Stimulated activated CD8-positive, alpha-beta memory T cell treated with anti-CD3 and anti-CD28 coated beads, Interleukin-2, amount 100 ng/mL, for 1 hour (primary cell): ENCODE results near the gene SAP30BP.

Experiments used
- DNase-seq, 2 donors: peaks; one replicate each; pipeline ENCODE4 v3.0.0-alpha.2; 2020; ENCODE audit warnings: low read depth in 2 of 2

Gene SAP30BP

DNA sequence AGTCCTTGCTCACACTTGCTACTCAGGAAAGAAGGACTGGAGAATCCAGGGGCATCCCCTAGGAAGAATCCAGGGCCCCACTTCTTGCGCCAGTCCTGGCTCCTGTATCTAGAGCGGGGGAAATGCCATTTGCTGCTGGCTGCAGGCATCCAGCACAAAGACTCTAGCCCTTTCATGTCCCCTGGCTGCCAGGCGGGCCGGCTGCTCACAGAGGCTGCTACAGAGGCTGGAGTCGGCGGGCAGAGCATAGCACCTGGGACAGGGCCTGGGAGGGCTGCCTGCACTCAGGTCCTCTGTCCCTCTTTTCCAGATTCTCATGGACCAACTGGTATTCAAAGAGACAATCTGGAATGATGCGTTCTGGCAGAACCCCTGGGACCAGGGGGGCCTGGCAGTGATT, 20.1 kb upstream of the SAP30BP start:
- no peak for DNase-seq

DNA sequence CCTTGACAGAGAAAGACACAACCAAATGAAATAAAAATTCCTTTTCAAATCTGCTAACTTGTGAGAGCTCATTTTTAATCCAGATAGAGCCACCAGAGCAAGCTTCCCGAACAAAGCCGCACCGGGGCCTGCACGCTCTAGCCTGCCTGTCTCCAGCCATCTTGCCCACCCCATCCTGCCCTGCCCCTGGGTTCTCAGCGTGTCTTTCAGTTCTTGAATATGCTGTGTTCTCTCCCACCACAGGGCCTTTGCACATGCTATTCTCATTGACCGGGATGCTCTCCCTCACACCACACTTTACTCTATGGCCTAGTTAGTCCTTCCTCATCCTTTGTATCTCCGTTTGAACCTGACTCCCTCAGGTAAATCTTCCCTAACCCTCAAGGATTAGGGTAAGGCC, 19.2 kb upstream of the SAP30BP start:
- no peak for DNase-seq

GRCh38 chr17:75649687-75650086, 17.5 kb upstream of the SAP30BP start:
- no peak for DNase-seq

DNA sequence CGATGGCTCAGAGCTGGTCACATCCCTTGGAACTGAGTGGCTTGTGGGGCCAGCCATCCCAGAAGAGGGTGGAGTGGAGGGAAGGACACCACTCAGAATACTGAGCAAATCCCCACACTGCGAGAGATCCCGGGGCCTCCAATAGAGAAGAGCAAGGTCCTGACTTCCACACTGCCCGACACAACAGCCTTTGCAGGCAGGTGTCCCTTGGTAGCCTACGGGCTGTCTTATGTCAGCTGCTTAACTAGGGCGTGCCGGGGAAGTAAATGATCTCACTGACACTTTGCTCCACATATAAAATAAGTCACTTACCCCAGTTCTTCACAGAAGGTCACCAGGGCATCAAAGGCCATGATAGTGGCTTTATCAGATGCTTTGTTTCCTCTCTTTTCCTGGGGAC, 16.3 kb upstream of the SAP30BP start:
- no peak for DNase-seq

GRCh38 chr17:75652341-75652740, 14.8 kb upstream of the SAP30BP start:
- no peak for DNase-seq

DNA sequence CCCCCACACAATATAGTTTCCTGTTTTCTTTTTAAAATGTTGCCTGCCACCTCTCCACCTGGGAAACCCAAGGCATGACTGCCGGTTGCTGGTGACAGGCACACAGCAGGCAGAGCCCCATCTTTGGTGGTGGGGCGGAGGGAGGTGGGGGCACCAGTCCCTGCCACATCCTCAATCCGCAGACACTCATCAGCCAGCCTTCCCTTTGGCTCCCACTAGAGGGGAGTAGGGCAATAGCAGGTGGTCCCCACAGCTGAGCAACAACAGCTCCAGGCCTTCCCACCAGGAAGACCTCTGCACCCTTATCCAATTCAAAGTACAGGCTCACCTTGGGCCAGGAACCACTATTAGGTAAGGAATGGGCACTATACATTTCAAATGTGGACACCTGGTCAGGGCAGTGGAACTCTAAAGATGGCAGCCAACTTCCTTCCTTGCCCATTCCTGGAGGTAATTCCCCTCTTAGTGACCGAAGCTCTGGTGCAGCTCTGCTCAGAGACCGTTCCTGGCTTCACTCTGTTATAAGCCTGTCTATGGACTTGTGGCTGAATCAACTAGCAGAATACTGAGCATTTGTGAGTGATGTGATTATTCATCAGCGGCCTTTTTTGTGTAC, 14.1 kb upstream of the SAP30BP start:
- DNase-seq, result no peak

- DNase-seq, result no peak
Measured at GRCh38 chr17:75654176-75654575, 13.0 kb upstream of the SAP30BP start.

DNA sequence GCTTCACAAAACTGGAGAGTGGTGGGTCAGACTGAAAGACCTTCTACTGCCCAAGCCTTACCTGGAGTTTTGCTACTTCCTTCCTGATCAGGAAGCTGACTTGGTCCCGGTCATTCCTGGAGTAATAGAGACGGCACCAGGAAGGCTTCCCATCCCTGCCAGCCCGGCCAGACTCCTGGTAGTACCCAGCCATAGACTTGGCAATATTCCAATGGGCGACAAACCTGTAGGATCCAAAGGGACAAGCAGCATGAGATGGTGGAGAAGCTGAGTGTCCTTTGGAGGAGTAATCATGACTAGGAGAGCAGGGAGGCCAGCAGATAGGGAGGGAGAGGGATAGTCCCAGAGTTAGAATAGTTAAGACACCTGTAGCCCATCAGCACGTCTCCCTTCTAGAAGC, 8.9 kb upstream of the SAP30BP start:
- no peak for DNase-seq

DNA sequence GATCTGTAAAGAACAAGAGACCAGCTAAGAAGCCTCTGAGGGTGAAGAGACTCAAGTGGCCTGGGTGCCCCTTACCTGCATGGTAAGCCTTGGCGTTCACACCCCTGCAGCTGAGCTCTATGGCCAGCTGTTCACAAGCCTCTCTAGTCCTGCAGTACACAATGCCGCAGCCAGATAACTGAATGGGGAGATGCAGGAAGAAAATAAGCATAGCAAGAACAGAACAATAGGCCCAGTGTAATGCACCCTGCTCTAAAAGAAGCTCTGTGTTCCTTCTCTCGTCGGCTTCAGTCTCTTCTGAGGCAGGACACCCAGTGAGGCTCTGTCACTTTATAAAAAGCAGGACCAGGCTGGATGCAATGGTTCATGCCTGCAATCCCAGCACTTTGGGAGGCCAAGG, 5.6 kb upstream of the SAP30BP start:
- DNase-seq, result no peak

DNA sequence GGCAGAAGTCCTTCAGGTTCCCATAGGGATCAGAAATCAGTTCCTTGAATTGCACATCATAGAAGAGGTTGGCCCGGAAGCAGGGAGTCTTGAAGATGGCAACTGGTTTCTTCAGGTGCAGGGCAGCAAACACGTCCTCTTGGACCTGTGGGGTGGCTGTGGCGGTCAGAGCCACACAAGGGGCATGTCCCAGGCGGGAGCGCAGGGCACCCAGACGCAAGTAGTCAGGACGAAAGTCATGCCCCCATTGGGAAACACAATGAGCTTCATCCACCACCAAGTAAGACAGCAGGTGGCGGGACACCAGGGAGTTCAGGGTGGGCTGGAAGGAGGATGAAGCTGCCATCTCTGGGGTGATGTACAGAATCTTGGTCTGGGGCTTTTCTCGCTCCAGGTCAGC, 4.6 kb upstream of the SAP30BP start:
- no peak for DNase-seq

DNA sequence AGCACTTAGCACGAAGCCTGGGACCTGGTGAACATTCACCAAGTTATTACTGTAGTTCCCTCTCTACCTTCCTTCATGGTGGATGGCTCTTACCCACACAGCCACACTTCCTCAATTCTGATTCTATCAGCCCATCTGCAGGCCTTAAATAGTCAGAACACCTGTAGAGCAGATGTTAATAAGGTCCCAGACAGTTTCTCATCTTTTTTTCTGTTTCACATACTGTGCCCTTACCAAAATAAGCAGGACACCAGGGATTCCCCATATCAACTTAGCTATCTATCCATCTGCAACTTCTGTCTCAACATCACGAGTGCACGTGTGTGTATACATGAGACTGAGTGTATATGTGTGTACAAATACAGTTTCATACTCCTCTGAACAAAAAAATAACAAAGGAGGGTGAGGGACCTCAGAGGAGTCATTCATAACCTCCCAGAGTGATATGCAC, 3.0 kb upstream of the SAP30BP start:
- no peak for DNase-seq

DNA sequence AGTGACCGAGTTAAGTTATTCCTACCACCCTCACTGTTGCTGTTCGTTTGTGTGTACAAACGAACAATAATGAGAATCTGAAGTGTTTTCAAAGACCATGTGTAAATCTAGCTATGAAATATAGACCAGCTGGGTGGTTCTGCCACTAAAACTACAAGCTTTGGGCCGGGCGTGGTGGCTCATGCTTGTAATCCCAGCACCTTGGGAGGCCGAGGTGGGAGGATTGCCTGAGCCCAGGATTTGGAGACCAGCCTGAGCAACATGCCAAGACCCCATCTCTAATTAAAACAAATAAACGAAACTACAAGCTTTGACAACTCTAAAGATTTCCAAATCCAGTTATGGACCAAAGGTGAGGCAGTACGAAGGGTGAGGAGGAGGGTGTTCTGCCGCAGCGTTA, 1.2 kb upstream of the SAP30BP start:
- no peak for DNase-seq

DNA sequence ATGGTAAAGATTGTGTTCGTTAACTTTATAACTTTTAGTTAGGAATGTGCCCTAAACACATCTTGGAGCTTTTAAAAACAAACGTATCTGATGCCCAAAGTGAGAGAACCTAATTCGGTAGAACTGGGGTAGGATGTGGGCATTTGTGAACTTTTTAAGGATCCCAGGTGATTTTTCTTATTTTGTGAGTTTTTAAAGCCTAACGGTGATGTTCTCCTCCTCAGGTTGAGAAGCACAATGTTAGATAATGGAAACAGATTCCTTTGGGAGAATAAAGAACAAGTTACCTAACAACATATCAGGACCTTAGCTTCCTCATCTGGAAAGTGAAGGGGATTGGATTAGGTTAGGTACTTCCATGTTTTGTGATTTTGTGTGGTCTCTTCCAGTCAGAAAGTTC, 687 bp downstream of the SAP30BP start:
- no peak for DNase-seq

- DNase-seq, result no peak
Measured at GRCh38 chr17:75668489-75668888, 1.4 kb downstream of the SAP30BP start.

DNA sequence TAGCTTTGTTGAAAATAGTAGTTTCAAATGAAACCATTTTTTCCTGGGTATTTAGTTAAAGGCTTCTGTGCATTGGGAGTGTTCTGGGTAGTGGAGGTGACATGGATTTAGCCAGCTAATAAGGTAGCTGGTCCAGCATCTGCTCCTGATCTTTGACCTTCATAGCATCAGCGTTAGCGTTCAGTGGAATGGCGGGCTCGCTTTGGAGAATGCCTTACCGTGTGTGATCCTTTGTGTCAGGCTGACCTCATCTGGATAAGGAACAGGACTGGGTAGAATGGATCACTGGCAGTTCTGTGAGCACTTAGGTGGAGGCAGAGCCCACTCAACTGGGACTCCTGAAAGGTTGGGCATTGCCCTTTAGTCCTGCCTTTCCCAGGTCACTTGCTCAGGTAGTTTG, 3.7 kb downstream of the SAP30BP start:
- DNase-seq, result no peak

GRCh38 chr17:75672011-75672410, 4.9 kb downstream of the SAP30BP start:
- DNase-seq, result no peak

DNA sequence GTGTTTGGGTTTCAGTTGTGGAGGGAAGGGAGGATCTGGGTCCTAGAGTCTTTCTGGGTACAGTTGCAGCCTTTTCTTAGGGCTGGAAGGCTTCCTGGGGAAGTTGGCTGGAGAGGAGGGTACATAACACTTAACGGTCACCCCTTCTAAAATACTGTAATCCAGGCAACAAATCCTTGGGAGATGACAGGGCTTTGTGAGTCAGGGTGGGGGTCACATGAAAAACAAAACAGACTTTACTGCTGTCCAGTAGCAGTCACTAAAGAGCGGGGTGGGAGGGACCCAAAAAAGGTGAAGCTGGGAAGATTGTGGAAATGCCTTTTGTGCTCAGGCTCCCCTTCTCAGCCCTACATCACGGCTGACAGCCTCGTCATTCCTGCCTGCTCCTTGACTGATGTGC, 6.3 kb downstream of the SAP30BP start:
- no peak for DNase-seq

DNA sequence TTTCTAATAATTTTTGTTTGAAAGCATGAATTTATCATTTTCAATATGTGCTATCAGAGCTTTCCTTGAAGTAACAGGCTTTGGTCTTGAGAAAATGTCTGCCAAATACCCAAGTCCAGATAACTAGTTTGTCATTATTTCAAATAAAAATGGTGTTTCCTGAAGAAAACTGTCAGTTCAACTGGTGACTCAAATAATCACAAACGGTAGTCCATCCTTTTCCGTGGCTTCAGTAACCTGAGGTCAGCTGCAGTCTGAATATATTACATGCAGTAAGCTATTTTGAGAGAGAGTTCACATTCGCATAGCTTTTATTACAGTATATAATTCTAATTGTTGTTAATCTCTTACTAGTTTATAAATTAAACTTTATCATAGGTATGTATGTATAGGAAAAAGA, 9.3 kb downstream of the SAP30BP start:
- no peak for DNase-seq

GRCh38 chr17:75679706-75680211, 12.6 kb downstream of the SAP30BP start:
- no peak for DNase-seq

DNA sequence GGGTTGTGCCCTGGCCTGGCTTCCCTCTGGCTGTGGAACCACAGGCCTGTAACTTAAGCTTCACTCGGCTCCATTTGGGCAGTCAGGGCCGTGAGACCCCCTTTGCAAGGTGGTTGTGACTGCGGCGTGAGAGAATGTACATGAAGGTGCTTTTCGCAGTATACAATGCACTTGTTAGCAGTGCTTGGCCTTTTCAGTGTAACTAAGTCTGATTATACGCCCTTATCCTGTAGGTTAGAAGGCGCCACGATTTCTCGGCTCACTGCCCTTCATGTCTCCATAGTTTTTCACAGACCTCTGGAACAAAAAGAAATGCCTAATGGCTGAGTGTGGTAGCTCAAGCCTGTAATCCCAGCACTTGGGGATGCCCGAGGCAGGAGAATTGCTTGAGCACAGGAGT, 13.3 kb downstream of the SAP30BP start:
- no peak for DNase-seq

- DNase-seq, result no peak
Measured at GRCh38 chr17:75681289-75681688, 14.2 kb downstream of the SAP30BP start.

DNA sequence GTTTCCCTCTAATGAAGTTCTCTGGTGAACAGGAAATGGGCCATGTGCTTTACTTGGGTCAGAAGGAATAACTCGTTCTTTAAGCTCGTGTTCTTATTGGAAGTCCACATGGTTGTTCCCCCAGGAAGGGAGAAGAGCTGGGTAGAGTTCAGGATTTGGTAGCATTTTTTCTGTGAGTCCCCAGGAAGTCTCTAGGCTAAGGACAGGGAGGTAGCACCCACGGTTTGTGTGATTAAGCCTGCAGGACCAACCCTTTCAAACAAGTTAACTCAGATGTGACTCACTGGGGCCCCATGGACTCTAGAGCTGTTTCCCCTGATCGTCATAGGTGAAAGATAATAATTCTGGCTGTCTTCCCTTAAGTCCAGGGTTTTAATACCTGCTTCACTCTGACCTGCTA, 16.4 kb downstream of the SAP30BP start:
- no peak for DNase-seq

DNA sequence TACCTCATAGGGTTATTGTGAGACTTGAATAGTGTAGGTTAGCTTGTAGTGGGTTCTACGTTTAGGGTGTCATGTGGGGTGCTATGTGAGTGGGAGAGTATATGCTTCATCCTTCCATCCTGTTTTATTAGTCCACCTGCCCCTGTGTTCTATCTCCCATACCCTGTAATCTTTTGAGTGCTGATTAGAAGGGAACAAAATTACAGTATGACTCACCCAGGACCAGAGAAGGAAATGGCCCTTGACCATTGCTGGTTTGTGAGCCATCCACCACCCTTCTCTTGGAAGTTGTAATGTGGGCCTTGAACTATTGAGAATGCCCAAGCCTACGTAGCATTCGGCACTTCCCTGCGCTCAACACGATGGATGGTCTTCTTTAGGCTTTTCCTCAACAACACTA, 17.1 kb downstream of the SAP30BP start:
- DNase-seq, result no peak

DNA sequence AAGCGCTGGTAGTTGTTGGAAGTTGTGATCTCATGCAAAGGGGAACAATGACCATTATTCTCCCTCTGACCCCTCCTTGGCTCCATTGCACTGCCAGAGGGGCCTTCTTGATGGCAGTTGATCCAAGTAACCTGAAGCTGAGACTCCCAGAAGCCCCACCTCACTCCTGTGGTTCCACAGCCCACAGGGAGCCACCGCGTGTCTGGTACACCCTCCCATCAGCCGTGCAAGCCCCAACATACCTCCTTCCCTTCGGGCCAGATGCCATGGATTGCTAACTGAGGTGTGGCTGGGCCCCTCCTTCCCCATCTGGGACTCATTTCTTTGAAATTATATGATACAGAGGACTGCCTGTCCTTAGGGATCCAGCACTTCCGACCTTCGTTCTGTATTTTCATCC, 17.8 kb downstream of the SAP30BP start:
- DNase-seq, result no peak
